ENCODE data around the gene DLGAP3. TPM values are rescaled to one million over a fixed set of nuclear protein-coding genes. Genes with fewer than 3 reads are reported as not detected.

Gene DLGAP3
- polyA plus RNA-seq, 2 donors, result 0.10 to 0.11 TPM

DNA sequence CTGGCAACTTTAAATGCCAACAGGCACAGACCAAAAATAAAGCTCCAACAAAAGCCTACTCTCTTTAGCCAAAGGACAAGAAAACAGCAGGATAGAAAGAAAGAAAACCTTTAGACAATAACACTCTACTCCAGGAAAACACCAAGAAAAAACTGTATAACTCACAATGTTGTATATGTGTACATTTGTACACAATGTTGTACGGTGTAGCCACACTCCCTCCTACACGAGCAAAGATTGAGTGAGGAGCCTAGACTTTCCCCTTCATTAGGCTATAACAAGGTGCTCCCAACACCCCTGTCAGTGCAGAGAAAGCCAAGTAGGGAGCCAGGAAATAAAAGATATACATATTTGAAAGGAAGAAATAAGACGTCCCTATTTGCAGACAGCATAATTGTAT, 112.7 kb downstream of the DLGAP3 start:
- Histone ChIP-seq H3K9me3 (ENCODE audit: control insufficient read depth in 2 of 2, insufficient read depth in 1 of 2, low read depth in 1 of 2, low read length in 1 of 2) (no peaks in the 10 kb centered on the region), H3K4me3 (ENCODE audit: low read depth in 1 of 2, low read length in 2 of 2) (no peak overlapping the region), H3K27ac (ENCODE audit: low read depth in 2 of 2, low read length in 1 of 2) (no peak overlapping the region), H3K4me1 (ENCODE audit: control insufficient read depth in 2 of 2, insufficient read depth in 2 of 2, low read length in 1 of 2) (no peaks in the 10 kb centered on the region), H3K27me3 (ENCODE audit: control insufficient read depth in 1 of 2, insufficient read depth in 2 of 2, low read length in 2 of 2) (no peaks in the 10 kb centered on the region), H3K36me3 (ENCODE audit: control insufficient read depth in 2 of 2, insufficient read depth in 2 of 2, low read length in 1 of 2) (no peaks in the 10 kb centered on the region)
- WGBS, 2 donors, result 65 to 78% methylated on average over 3 of the region's 3 CpGs

DNA sequence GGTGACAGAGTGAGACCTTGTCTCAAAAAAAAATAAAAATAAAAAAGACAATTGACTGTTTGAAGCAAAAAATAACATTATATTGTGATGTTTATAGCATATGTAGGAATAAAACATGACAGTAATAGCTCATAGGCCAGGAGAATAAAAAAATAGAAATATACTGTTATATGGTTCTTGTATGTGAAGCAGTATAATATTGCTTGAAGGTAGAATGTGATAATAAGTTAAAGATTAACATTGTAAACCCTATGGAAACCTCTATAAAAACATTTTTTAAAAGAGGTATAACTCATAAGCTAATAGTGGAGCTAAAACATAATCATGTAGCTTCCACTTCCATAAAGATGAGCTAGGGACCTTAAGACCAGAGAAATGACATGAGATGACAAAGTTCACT, 113.1 kb downstream of the DLGAP3 start:
- Histone ChIP-seq H3K9me3 (ENCODE audit: control insufficient read depth in 2 of 2, insufficient read depth in 1 of 2, low read depth in 1 of 2, low read length in 1 of 2) (no peaks in the 10 kb centered on the region), H3K27ac (ENCODE audit: low read depth in 2 of 2, low read length in 1 of 2) (no peak overlapping the region), H3K4me1 (ENCODE audit: control insufficient read depth in 2 of 2, insufficient read depth in 2 of 2, low read length in 1 of 2) (no peaks in the 10 kb centered on the region), H3K27me3 (ENCODE audit: control insufficient read depth in 1 of 2, insufficient read depth in 2 of 2, low read length in 2 of 2) (no peaks in the 10 kb centered on the region), H3K36me3 (ENCODE audit: control insufficient read depth in 2 of 2, insufficient read depth in 2 of 2, low read length in 1 of 2) (no peaks in the 10 kb centered on the region), H3K4me3 (ENCODE audit: low read depth in 1 of 2, low read length in 2 of 2) (no peak overlapping the region)

Other genes with a start within 250 kb of the DLGAP3 start
- 10 to 100 TPM; 46.0 to 99.0 TPM for gene GJB5, start 174.6 kb downstream of the DLGAP3 start, polyA plus RNA-seq
- 1 to 10 TPM; 1.7 to 2.3 TPM for gene GJB4, start 169.9 kb downstream of the DLGAP3 start, polyA plus RNA-seq
- gene GJB3, start 148.4 kb downstream of the DLGAP3 start, polyA plus RNA-seq, result 10 to 100 TPM; 55.6 to 74.0 TPM
- 1 to 10 TPM in 1 of 2 donors, under 1 TPM in 1; 0.77 to 2.6 TPM for gene GJA4, start 136.7 kb downstream of the DLGAP3 start, polyA plus RNA-seq
- 10 to 100 TPM in 1 of 2 donors, 1 to 10 TPM in 1; 8.4 to 43.4 TPM for gene SMIM12, start 69.9 kb downstream of the DLGAP3 start, polyA plus RNA-seq
- gene TMEM35B, start 55.7 kb upstream of the DLGAP3 start, polyA plus RNA-seq, result 10 to 100 TPM in 1 of 2 donors, 1 to 10 TPM in 1; 7.0 to 12.1 TPM
- gene ZMYM6, start 102.3 kb upstream of the DLGAP3 start, polyA plus RNA-seq, result 10 to 100 TPM in 1 of 2 donors, 1 to 10 TPM in 1; 5.9 to 12.3 TPM
- gene ZMYM1, start 149.7 kb upstream of the DLGAP3 start, polyA plus RNA-seq, result 1 to 10 TPM; 3.1 to 7.8 TPM

Measured in esophagus (tissue), 2 donors.